NCI-H2196 treated with DMSO at 0.1 percent for 48 hours (cell line): ENCODE measurements around the gene RIMBP2.

Experiments used
- DNase-seq: peaks from one replicate; lab custom pipeline; 2025; ENCODE audit not compliant: unreplicated experiment; lab: John Stamatoyannopoulos, UW

Gene RIMBP2

GRCh38 chr12:130470969-130471368 is 245.1 kb downstream of the RIMBP2 start:
- no peak for DNase-seq

- no peak for DNase-seq
These were observed 246.5 kb downstream of the RIMBP2 start for GRCh38 chr12:130469552-130469951.

- no peak for DNase-seq
These were observed 247.3 kb downstream of the RIMBP2 start for GRCh38 chr12:130468700-130469245.

GRCh38 chr12:130468186-130468585 is 247.9 kb downstream of the RIMBP2 start:
- DNase-seq = no peak

- no peak for DNase-seq
These were observed 250.5 kb downstream of the RIMBP2 start for GRCh38 chr12:130465626-130466025.

DNA sequence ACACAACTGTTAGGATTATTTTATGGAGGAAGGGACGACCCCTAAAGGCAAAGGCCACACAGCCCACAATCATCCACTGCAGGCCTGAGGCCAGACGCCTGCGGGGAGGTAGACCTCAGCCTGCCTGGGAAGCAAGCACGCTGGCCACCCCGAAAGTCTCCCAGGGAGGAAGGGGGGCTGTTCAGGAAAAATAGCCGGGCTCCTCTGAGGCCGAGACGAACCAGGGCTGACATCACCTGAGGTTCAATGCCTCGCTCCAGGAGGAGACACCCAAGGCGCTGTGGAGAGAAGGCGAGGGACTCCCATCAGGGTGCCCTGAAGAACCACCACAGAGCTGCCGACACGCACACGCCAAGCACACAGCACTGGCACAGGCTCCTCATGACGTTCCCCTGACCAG is 251.1 kb downstream of the RIMBP2 start:
- no peak for DNase-seq

GRCh38 chr12:130463818-130464670 is 252.1 kb downstream of the RIMBP2 start:
- no peak for DNase-seq

DNA sequence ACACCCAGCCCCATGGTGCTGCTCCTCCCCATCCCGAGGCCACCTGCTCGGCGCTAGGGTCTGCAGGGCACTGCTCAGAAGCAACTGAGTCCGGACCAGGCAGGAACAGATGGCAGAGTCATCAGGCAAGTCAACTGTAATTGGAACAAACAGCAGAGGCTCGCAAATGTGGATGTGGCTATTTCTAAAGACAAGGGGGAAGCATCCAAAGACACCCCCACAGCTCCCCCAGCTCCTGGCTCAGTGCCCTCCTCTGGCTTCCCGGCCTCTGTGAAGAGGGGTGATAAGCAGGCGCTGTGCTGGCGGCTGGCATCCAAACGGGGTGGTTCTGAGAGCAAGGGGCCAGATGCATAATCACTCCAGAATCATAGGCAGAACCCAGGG is 252.8 kb downstream of the RIMBP2 start:
- DNase-seq = no peak

DNA sequence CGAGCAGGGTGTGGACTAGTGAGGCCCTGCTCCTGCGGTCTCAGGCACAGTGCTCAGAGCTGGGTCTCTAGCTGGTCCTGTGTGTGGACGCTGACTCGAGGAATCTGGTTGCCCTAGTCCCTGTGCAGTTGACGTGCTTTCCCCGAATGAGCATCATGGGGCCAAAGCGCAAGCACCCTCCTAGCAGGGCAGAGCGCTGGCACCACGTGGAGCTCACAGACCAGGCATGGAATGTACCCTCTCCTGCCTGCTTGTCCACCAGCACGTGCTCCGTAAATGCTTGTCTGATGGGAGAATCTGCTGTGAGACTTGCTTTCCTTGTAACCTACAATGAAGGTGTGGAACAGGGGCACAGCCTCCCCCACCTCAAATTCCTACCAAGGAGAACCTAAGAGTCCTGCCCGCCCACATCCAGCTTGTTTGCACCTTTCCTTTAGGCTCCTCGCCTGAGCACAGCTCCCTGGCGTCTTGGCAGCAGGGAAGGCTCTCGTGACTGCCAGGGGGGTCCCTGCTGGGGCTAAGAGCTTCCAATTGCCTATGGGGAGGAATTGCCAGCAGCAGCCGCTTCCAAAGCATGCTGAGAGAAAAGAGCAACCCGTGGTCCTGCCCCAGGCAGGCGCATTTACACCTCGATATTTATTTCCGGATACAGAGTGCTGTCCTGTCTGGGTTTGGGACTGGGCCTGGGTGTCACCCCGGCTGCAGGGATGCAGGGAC is 253.4 kb downstream of the RIMBP2 start:
- no peak for DNase-seq

- no peak for DNase-seq
These were observed 254.1 kb downstream of the RIMBP2 start for GRCh38 chr12:130461839-130462557.

DNA sequence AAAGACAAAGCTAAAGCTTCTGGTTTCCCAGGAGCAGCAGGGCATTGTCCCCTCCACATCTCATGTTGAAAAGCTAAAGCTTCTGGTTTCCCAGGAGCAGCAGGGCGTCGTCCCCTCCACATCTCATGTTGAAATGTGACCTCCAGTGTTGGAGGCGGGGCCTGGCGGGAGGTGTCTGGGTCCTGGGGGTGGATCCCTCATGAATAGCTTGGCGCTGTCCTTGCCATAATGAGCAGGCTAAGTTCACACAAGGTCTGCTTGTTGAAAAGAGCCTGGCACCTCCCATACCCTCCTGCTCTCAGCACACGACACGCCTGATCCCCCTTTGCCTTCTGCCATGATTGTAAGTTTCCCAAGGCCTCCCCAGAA is 254.7 kb downstream of the RIMBP2 start:
- no peak for DNase-seq

GRCh38 chr12:130460611-130461446 is 255.3 kb downstream of the RIMBP2 start:
- no peak for DNase-seq

GRCh38 chr12:130459916-130460315 is 256.2 kb downstream of the RIMBP2 start:
- DNase-seq = no peak

GRCh38 chr12:130458341-130458740 is 257.8 kb downstream of the RIMBP2 start:
- DNase-seq = no peak

DNA sequence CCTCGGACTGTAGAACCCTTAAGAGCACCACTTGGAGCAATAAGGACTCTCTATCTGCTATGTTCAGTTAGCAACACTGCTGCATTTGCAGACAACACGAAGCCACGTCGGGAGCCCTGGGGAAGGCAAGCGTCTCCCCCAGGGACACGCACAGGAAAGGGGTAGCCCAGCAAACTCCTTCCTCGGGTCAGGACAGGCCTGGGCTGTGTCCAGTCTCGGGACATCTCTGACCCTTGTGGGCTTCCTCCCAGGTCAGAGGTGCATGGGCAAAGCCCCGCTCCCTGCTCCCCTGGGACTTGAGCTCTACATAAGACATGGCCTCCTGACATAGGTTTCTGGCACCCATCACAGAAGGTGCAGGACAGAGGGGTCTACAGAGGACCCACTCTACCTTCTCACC is 258.9 kb downstream of the RIMBP2 start:
- DNase-seq = no peak

GRCh38 chr12:130456375-130457199 is 259.5 kb downstream of the RIMBP2 start:
- peak; percentile 60 for DNase-seq

GRCh38 chr12:130455161-130455560 is 260.9 kb downstream of the RIMBP2 start:
- DNase-seq = no peak

DNA sequence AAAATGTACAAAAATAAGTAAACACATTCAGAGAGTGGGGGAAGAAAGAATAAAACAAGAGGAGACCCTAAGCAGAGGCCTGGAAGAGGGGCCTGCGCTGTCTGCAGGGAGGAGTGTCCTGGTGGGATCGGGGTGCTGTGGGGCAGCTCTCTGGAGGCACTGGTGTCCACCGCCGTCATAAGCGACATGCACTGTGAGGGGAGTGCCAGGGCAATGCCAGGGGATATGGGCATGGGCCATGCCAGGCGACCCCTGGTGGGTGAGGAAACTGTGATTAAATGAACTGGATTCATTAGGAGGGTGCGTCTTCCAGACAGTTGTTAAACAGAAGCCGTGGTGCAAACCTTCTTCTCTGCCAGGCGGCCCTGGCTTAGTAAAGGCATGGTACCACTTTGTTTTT is 261.8 kb downstream of the RIMBP2 start:
- no peak for DNase-seq

- DNase-seq = no peak
These were observed 263.6 kb downstream of the RIMBP2 start for GRCh38 chr12:130452546-130452945.
